K562 (cell line): Measurements from ENCODE around the gene SERPINE2.

Experiments used
- FOXM1 ChIP-seq, 2 experiments: fragments of 450-650 bp in 1 of 2; sonication (generic) in 1 of 2; formaldehyde crosslinking in 1 of 2; IDR thresholded peaks; 2 replicates each; pipeline versions ENCODE4 v1.6.1 to v1.9.0; 2017 to 2022; ENCODE audit warnings: low read depth in 2 of 2, mild to moderate bottlenecking in 2 of 2, missing genetic modification reagents in 1 of 2, moderate library complexity in 1 of 2
- SIX5 ChIP-seq, 2 experiments: IDR thresholded peaks; 2 replicates each; pipeline ENCODE4 v1.6.1; 2011; ENCODE audit warnings: low read length in 2 of 2, borderline replicate concordance in 1 of 2, low read depth in 1 of 2, mild to moderate bottlenecking in 1 of 2, moderate library complexity in 1 of 2; ENCODE audit not compliant: insufficient read depth in 1 of 2
- ZNF277 ChIP-seq: fragments of 250-450 bp; sonication (Bioruptor Pico); IDR thresholded peaks from 2 replicates; pipeline ENCODE4 v1.8.0; 2022; ENCODE audit warnings: inconsistent platforms, mild to moderate bottlenecking, moderate library complexity, borderline replicate concordance
- TF ChIP-seq, protein P1 (sequence below): fragments of 250-450 bp; sonication (Bioruptor Pico); IDR thresholded peaks from 2 replicates; pipeline ENCODE4 v1.8.0; 2022; ENCODE audit warnings: inconsistent platforms

GRCh38 chr2:223943135-223943534 is 96.0 kb downstream of the SERPINE2 start:
- no peak for TF ChIP-seq FOXM1 (IDR thresholded peaks at IDR 0.05; ENCODE audit: low read depth)
- TF ChIP-seq FOXM1 (CRISPR knock-in tag; IDR thresholded peaks at IDR 0.05; ENCODE audit: low read depth), result no peak
- TF ChIP-seq, protein P1, sequence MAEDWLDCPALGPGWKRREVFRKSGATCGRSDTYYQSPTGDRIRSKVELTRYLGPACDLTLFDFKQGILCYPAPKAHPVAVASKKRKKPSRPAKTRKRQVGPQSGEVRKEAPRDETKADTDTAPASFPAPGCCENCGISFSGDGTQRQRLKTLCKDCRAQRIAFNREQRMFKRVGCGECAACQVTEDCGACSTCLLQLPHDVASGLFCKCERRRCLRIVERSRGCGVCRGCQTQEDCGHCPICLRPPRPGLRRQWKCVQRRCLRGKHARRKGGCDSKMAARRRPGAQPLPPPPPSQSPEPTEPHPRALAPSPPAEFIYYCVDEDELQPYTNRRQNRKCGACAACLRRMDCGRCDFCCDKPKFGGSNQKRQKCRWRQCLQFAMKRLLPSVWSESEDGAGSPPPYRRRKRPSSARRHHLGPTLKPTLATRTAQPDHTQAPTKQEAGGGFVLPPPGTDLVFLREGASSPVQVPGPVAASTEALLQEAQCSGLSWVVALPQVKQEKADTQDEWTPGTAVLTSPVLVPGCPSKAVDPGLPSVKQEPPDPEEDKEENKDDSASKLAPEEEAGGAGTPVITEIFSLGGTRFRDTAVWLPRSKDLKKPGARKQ (CRISPR knock-in tag), result no peak
- TF ChIP-seq SIX5 (IDR thresholded peaks at IDR 0.05; ENCODE audit: borderline replicate concordance in 1 of 2, insufficient read depth in 1 of 2, low read depth in 1 of 2, low read length in 2 of 2), result no peak
- no peak for TF ChIP-seq ZNF277 (CRISPR knock-in tag)
